ENCODE measurements around the gene LPP.

LPP gene

GRCh38 chr3:188489639-188490405 lies 335.9 kb downstream of the LPP start:
- no peak for FAIRE-seq

DNA sequence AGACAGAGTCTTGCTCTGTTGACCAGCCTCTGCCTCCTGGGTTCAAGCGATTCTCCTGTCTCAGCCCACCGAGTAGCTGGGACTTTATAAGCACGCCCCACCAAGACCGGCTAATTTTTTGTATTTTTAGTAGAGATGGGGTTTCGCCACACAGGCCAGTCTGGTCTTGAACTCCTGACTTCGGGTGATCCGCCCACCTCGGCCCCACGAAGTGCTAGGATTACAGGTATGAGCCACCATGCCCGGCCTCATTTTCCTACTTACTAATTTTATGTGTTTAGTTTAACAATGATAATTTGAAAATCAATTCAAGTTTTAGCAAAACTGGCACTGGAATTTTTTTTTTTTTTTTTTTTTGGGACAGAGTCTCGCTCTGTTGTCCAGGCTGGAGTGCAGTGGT lies 336.5 kb downstream of the LPP start:
- no peak for FAIRE-seq

DNA sequence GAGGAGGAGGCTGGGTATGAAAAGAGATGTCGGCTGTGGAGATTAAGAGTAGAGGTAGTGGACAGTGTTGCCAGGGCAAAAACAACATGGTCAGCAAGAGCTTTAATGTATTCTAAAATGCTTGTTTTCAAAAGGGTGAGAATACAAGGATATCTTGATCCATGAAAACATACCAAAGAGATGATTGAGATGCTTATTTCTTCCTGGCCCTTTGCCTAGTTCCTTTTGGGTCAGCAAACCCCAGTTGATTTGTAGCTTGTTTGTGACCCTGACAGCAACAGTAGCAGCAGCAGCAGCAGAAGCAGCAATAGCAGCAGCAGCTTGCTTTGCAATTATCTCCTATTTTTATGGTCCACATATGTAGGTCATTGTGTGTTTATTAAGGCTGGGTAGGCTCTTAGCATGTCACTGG lies 337.3 kb downstream of the LPP start:
- no peak for FAIRE-seq

GRCh38 chr3:188496390-188496789 lies 342.4 kb downstream of the LPP start:
- no peak for FAIRE-seq

DNA sequence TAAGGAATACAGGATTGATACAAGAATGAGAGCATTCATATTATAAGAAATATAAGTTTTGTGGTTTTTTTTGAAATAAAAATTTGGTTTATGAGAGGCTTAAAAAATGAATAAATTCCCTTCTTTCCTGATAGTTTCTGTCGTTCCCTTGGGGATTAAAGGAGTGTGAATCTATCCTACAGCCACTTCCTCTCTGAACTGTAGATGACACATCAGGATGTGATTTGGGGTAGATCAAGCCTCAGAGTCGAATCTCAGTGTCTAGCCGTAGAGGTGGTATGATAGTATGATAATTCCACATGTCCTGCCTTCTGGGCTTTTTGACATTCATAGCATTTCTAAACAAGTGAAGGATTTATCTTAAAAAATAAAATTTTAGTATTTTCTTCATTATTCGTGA lies 343.1 kb downstream of the LPP start:
- no peak for FAIRE-seq

DNA sequence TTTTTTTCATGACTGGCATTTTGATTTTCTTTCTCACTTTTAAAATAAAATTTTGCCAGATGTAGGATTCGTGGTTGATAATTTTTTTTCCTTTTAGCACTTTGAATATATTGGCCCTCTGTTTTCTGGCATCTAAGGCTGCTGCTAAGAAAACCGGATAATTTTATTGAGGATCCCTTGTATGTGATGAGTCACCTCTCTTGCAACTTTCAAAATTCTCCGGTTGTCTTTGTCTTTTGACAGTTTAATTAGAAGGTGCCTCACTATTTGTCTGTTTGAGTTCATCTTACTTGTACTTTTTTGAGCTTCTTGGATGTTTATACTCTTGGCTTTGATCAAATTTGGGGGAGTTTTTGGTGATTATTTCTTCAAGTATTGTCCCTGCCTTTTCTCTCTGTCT lies 349.7 kb downstream of the LPP start:
- FAIRE-seq = no peak

GRCh38 chr3:188505151-188505550 lies 351.2 kb downstream of the LPP start:
- FAIRE-seq = no peak

DNA sequence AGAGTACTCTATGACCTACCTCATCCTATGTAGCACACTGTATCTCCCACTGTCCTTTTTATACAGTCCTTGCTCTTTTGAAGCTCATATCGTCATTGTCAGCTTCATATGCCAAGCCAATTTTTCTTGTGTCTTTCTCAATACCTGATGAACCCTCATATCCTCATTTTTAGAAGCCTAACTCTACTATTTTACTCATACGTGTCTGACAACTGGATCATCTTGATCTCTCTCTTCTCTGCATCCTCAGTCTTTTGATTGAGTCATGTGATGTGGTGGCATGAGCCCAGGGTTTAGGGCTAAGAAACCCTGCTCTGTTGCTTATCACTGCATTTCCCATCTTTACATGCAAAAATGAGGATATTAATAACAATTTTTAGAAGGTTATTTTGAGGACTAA lies 352.0 kb downstream of the LPP start:
- FAIRE-seq = no peak

DNA sequence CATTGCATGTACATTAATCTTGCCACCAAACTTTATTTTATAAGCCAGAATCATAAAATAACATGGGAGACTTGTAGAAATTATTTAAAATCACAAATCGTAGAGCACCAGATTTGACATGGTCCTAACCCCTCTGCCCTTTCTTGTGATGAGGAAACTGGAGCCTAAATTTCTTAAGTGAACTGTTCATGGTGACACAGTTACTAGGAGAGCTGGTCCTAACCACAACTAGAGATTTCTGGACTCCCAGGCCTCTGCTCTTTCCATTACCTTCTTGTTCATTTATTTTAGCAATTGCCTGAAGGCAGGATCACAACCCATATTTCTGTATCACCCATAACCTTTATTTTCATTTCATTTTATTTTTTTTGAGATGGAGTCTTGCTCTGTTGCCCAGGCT lies 352.5 kb downstream of the LPP start:
- FAIRE-seq = no peak

DNA sequence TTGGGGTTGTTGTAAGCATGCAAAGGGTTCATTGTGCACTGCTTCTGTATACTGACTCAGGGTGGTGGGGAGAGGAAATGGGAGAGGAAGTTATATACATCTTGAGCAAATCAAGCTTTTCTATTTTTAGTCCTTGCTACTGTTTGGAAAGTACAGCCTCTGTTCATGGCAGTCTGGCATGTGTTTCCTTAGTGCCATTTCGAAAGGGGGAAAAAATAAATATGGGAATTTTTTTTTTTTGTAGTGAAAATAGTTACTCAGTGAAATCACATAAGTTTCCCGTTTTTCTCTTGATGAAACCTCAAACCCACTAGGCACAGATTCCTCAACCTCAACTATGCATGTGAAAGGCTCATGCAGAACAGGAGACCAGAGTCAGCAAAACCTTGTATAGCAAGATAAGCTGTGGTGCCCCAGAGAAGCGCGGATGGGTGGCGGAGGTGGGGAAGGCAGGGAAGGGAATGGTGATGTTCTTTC lies 353.3 kb downstream of the LPP start:
- no peak for FAIRE-seq

DNA sequence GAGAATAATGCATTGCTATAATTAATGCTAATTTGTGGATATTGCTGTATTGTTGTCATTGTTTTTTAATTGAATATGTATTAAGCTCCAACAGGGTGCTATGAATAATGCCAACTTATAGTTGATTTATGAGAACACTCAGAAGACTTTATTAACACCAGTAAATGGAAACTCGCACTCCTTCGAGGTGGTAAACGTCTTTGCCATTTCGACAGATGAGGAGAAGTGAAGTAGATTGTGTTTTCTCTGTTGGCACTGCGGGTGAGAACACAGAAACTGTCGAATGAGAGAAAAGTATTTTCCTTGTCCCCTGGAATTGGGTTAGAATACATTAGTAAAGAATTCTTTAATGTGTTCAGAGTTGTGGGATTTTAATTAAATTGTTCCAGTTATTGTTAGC lies 354.5 kb downstream of the LPP start:
- FAIRE-seq = no peak

- FAIRE-seq = no peak
Observed at GRCh38 chr3:188509316-188509715, 355.4 kb downstream of the LPP start.

GRCh38 chr3:188510366-188510765 lies 356.4 kb downstream of the LPP start:
- FAIRE-seq = no peak

GRCh38 chr3:188513662-188514328 lies 359.8 kb downstream of the LPP start:
- no peak for FAIRE-seq

DNA sequence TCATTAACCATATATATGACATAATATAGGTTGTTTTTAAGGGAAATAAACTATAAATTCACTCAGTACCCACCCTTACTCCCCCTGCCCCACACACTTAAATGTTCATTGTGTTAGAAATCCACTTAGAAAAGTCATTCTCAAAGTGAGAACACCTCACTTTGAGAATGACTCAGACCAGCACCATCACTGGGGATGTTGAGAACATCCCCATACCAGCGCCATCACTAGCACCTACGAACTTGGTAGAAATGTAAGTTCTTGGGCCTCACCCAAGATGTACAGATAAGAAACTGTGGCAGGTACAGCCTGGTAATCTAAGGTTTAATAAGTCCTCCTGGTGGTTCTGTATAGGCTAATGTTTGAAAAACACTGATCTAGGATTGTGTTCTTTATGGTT lies 362.6 kb downstream of the LPP start:
- no peak for FAIRE-seq

GRCh38 chr3:188518416-188518815 lies 364.5 kb downstream of the LPP start:
- no peak for FAIRE-seq

GRCh38 chr3:188518835-188519452 lies 365.0 kb downstream of the LPP start:
- no peak for FAIRE-seq

DNA sequence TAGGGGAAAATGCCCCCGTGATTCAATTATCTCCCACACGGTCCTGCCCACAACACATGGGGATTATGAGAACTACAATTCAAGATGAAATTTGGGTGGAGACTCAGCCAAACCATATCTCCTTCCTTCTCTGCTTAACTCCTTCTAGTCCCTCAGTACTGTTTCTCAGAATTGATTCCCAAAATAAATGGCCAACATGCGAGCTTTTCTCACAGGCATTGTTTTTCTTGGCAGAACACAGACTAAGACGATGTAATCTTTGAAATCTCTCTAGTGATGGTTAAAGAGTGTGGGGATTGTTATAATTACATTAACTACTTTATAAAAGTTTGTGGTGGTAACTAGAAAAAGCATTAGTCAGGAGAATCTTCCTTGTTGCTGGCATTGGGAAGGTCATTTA lies 366.5 kb downstream of the LPP start:
- no peak for FAIRE-seq

GRCh38 chr3:188522115-188522514 lies 368.2 kb downstream of the LPP start:
- FAIRE-seq = no peak

DNA sequence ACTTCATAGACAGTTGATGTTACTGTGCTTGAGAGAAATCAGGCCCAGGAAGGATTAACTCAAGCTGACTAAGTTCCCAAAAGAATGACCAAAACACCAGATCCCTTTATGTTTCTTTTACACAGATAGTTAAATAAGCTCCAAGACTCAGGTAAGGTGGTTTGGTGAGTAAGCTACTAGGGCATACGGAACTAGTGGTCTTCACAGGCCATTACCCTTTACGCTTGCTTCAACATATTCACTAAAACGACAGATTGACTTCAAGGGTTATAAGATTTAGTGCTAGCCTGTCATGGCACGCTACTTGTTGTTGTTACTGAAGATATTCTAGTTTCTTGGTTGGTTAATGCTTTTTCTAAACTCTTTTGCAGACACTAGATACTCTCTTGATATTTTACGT lies 369.3 kb downstream of the LPP start:
- no peak for FAIRE-seq

GRCh38 chr3:188524052-188524451 lies 370.1 kb downstream of the LPP start:
- no peak for FAIRE-seq

- FAIRE-seq = no peak
Observed at GRCh38 chr3:188526057-188526456, 372.1 kb downstream of the LPP start.

- FAIRE-seq = no peak
Observed at GRCh38 chr3:188527389-188527788, 373.4 kb downstream of the LPP start.

- no peak for FAIRE-seq
Observed at GRCh38 chr3:188528396-188528795, 374.4 kb downstream of the LPP start.

Measured in A204.1 (cell line).